Nephron progenitor cell (in vitro differentiated cells): ENCODE measurements around the gene NTMT1.

Experiments
- DNase-seq: peaks from one replicate; pipeline ENCODE4 v3.0.0; 2021
- H3K27ac Mint-ChIP-seq: 2 replicates; pipeline ENCODE4 v1.8.0; 2021; ENCODE audit warnings: mild to moderate bottlenecking, moderate library complexity, mixed read lengths
- H3K27me3 Mint-ChIP-seq: 2 replicates; pipeline ENCODE4 v1.8.0; 2021; ENCODE audit warnings: mild to moderate bottlenecking, low read depth, mixed read lengths; ENCODE audit not compliant: poor library complexity
- H3K36me3 Mint-ChIP-seq: 2 replicates; pipeline ENCODE4 v1.8.0; 2021; ENCODE audit warnings: low read depth, mixed read lengths
- H3K4me1 Mint-ChIP-seq: 2 replicates; pipeline ENCODE4 v1.8.0; 2021; ENCODE audit warnings: mixed read lengths
- H3K4me3 Mint-ChIP-seq: 2 replicates; pipeline ENCODE4 v1.8.0; 2021; ENCODE audit warnings: mild to moderate bottlenecking, moderate library complexity, mixed read lengths
- H3K9me3 Mint-ChIP-seq: 2 replicates; pipeline ENCODE4 v1.8.0; 2021; ENCODE audit warnings: mild to moderate bottlenecking, moderate library complexity, mixed read lengths
- CTCF ChIP-seq: fragments of 200-600 bp; sonication (generic); IDR thresholded peaks from 2 replicates; pipeline ENCODE4 v1.5.0; 2021; ENCODE audit warnings: antibody characterized with exemption

The NTMT1 gene

DNA sequence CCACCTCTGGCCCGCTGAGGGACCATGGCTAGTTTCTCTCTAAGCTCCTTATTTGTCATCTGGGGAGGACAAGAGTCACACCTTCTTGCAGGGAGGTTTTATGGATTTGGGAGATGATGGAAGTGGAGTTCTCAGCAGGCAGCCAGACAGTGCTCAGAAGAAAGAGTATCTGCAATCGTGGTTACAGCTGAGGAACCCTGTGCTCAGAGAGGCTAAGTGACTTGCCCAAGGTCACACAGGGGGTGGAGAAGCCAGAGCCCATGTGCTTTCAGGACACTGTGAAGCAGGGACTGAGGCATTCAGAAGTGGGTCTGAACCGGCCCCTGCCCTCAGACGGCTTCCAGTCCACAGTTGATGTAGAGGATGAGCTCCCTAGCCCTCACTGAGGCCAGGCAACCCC is 50.3 kb downstream of the NTMT1 start:
- Mint-ChIP-seq H3K4me3 (no peak overlapping the region), H3K36me3 (peaks cover 4% of the 10 kb centered on the region), H3K27me3 (peaks cover 10% of the 10 kb centered on the region), H3K27ac (peak overlapping the region; percentile 45), H3K4me1 (peaks cover 55% of the 10 kb centered on the region), H3K9me3 (no peaks in the 10 kb centered on the region)
- TF ChIP-seq CTCF = no peak
- no peak for DNase-seq

- Mint-ChIP-seq H3K27me3 (peaks cover 10% of the 10 kb centered on the region), H3K4me3 (no peak overlapping the region), H3K36me3 (peaks cover 4% of the 10 kb centered on the region), H3K27ac (peak overlapping the region; percentile 95), H3K4me1 (peaks cover 54% of the 10 kb centered on the region), H3K9me3 (no peaks in the 10 kb centered on the region)
- DNase-seq = no peak
- no peak for TF ChIP-seq CTCF
These were observed 51.0 kb downstream of the NTMT1 start for GRCh38 chr9:129676975-129677374.

- Mint-ChIP-seq H3K4me1 (peaks cover 54% of the 10 kb centered on the region), H3K4me3 (peak overlapping the region; percentile 77), H3K9me3 (no peaks in the 10 kb centered on the region), H3K36me3 (peaks cover 4% of the 10 kb centered on the region), H3K27ac (peak overlapping the region; percentile 97), H3K27me3 (peaks cover 10% of the 10 kb centered on the region)
- peak; percentile 63 for DNase-seq
- no peak for TF ChIP-seq CTCF
These were observed 51.5 kb downstream of the NTMT1 start for GRCh38 chr9:129677456-129677855.

DNA sequence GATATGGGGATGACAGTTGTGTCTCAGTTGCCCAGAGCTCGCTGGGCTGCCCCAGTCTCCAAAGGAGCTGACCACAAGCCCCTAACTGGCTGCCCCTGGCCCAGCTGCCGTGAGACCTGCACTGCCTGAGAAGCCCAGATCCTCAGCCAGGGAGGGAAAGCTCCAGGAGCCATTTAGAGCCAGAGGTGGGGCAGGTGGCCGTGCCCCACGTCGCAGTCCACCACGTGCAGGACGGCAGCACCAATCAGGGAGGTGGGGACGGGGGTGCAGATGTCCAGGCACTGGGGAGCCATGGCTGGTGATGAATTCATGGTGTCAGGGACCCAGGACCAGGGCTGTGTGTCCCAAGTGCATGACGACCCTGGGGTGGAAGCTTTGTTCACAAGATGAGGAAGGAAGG is 52.9 kb downstream of the NTMT1 start:
- H3K27ac Mint-ChIP-seq = peak overlapping the region; percentile 90
- H3K4me1 Mint-ChIP-seq = peaks cover 47% of the 10 kb centered on the region
- no peak overlapping the region for H3K4me3 Mint-ChIP-seq
- no peaks in the 10 kb centered on the region for H3K9me3 Mint-ChIP-seq
- TF ChIP-seq CTCF = no peak
- H3K27me3 Mint-ChIP-seq = peaks cover 10% of the 10 kb centered on the region
- no peak for DNase-seq
- no peaks in the 10 kb centered on the region for H3K36me3 Mint-ChIP-seq

GRCh38 chr9:129679537-129679936 is 53.6 kb downstream of the NTMT1 start:
- H3K4me3 Mint-ChIP-seq = no peak overlapping the region
- peaks cover 4% of the 10 kb centered on the region for H3K36me3 Mint-ChIP-seq
- no peak for DNase-seq
- H3K27ac Mint-ChIP-seq = no peak overlapping the region
- H3K27me3 Mint-ChIP-seq = peaks cover 10% of the 10 kb centered on the region
- no peak for TF ChIP-seq CTCF
- H3K9me3 Mint-ChIP-seq = no peaks in the 10 kb centered on the region
- peaks cover 44% of the 10 kb centered on the region for H3K4me1 Mint-ChIP-seq

DNA sequence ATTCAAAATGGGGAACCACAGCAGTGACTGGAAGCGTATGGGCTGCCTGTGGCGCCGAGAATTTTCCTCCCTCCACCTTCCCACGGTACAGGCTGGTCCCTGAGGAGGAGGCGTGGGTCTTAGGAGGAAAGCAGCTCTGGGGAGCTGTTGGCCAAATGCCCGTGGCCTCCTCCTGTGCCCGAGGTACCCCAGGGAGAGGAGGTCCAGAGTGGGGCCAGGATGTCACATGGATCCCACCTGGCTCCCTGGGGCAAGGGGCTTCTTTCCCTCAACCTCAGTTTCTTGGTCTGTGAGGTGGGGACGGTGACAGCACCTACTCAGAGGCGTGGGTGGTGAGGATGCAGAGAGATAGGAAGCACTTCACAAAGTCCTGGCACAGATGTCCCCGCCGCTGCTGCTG is 56.0 kb downstream of the NTMT1 start:
- Mint-ChIP-seq H3K36me3 (peaks cover 5% of the 10 kb centered on the region), H3K27ac (peak overlapping the region; percentile 32), H3K9me3 (no peaks in the 10 kb centered on the region), H3K4me3 (no peak overlapping the region), H3K27me3 (peaks cover 11% of the 10 kb centered on the region), H3K4me1 (peaks cover 33% of the 10 kb centered on the region)
- no peak for DNase-seq
- no peak for TF ChIP-seq CTCF
